Fibroblast of pulmonary artery (primary cell): ENCODE data around the gene SETBP1.

Experiments used
- DNase-seq: peaks from one replicate; pipeline ENCODE4 v3.0.0-alpha.2; 2010; ENCODE audit warnings: low read depth
- H3K4me3 ChIP-seq: replicated peaks from 2 replicates; pipeline ENCODE4 v1.5.1; 2011; ENCODE audit warnings: low read depth, mild to moderate bottlenecking, control low read depth, low read length, moderate library complexity
- TF ChIP-seq, protein P1 (sequence below): IDR thresholded peaks from 2 replicates; pipeline ENCODE4 v1.5.1; 2011; ENCODE audit warnings: mild to moderate bottlenecking, control low read depth, low read length, inconsistent platforms; ENCODE audit errors: missing control alignments

SETBP1 gene

DNA sequence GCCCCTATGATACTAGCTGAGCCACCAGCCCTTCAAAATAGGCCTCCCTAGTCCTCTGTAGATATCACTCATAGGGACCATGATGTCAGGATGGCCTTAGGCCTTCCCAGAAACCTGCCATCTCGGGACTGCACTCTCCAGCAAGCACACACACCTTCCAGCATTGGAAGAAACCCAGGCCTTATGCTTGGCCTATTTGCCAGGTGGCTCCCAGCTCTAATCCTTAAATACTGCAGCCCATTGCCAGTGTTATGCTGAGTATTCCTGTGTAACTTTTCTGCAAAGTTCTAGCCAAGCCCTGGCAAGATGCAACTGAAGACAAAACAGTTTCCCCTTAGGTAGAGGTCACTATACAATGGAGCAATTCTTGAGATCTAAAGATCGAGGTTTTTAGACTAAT lies 316.5 kb downstream of the SETBP1 start:
- no peak for DNase-seq
- no peak overlapping the region for H3K4me3 ChIP-seq
- TF ChIP-seq, protein P1, sequence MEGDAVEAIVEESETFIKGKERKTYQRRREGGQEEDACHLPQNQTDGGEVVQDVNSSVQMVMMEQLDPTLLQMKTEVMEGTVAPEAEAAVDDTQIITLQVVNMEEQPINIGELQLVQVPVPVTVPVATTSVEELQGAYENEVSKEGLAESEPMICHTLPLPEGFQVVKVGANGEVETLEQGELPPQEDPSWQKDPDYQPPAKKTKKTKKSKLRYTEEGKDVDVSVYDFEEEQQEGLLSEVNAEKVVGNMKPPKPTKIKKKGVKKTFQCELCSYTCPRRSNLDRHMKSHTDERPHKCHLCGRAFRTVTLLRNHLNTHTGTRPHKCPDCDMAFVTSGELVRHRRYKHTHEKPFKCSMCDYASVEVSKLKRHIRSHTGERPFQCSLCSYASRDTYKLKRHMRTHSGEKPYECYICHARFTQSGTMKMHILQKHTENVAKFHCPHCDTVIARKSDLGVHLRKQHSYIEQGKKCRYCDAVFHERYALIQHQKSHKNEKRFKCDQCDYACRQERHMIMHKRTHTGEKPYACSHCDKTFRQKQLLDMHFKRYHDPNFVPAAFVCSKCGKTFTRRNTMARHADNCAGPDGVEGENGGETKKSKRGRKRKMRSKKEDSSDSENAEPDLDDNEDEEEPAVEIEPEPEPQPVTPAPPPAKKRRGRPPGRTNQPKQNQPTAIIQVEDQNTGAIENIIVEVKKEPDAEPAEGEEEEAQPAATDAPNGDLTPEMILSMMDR, result no peak

DNA sequence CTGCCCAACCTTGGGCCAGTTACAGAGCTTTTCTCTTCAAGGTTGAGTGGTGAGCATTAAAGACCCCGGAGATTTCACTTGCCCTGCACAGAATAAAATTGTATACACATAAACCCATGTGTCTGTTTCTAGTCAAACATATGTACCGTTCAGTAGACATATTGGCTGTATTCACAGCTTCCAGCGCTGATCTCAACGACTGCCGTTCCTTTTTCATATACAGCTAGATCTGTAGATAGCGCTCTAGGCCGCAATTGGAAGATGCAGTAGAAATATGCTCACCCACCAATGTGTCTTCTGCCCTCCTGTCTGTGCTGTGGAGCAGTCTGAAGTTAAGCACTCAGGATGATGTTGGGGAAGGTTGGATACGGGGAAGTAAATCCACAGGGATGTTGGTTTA lies 317.7 kb downstream of the SETBP1 start:
- H3K4me3 ChIP-seq, result no peak overlapping the region
- no peak for DNase-seq
- TF ChIP-seq, protein P1, result no peak

DNA sequence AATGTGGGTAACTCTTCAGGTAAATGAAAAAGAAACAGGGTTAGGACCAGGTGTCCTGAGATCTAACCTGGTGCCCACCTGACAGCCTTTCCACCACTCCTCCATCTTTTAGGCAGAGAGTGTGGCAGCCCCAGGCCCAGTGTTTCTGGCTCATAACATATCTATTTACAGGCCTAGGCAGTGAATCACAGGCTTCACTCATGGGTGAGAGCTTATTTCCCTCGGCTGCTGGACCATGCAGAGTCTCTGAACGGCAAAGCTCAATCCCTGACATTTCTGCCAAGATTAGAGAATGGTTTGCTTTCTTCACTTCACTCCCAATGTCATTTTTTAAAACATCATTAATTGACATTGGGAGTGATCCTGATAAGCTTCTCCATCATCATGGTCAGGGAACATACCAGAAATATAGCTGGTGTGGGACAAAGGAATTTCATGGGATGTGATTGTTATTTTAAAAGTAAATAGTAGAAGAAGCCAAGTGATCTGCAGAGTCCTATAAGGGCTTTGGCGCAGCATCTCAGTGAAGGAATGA lies 323.9 kb downstream of the SETBP1 start:
- no peak overlapping the region for H3K4me3 ChIP-seq
- TF ChIP-seq, protein P1, result no peak
- DNase-seq, result no peak

DNA sequence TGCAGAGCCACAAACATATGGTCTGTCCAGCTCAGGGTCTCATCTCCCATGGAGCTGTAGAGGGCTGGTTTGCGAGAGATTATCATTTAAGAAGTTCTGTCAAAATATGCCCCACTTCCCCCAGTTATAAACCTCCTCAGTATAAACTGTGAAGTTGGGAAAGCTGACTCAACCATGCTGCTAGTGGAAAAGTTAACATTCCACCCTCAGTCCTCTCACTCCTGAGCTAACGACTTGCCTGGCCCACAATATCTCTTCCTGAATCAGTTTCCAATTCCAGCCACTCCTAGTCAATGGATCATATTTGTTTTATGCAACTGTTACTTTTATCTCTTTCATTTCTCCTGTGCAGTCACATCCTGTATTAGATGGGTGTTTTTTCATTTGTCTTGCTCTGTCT lies 326.2 kb downstream of the SETBP1 start:
- no peak overlapping the region for H3K4me3 ChIP-seq
- TF ChIP-seq, protein P1, result no peak
- DNase-seq, result no peak

DNA sequence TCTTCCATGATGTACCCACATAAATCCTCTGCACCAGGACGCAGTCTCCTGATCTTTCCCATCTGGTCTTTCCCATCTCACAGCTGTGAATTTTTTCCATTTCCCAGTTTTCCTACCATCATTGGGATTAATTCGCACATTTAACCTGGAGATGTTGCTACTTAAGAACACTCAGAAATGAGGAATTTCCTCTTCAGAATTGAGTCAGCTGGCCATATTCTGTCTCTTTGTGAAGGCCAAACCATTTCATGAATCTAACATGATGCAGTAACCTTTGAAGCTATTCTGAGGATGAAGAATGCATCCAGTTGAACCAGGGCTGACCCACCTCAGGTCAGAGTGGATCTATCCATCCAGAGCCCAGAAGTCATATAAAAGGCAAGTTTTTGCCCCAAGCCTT lies 326.8 kb downstream of the SETBP1 start:
- TF ChIP-seq, protein P1, result no peak
- no peak for DNase-seq
- H3K4me3 ChIP-seq, result no peak overlapping the region

DNA sequence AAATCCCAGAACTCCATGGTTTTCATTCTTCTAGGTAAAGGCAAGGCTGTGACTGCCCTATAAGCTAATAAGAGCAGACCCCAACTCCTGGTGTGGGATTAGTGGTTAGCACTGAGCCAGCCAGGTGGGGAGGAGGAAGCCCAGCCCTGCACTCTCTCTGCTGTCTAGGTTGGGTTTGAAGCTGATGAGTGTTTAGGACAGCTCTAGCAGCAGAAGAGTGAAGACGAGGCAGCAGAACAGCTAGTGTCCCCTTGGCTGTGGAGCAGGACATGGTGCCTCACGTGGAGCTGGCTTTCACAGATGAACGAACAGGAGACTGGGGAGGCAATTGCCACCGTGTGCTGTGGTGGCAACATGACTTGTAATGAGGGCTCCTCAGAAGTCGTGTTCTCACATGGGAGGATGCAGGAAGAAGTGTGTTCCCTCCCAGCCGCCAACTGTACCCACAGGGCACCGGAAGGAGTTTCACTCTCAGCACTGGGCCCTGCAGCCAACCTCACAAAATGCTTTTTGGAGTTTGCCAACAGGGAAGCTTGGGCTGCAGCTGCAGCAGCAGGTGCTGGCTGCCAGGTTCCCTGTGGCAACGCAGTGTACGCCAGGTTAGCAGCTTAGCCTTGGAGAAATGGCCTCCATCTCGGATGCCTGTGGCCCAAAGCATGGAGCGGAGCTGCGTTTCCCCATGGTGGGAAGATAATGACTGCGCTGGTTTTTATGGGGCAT lies 328.2 kb downstream of the SETBP1 start:
- TF ChIP-seq, protein P1, result no peak
- H3K4me3 ChIP-seq, result no peak overlapping the region
- DNase-seq, result no peak

DNA sequence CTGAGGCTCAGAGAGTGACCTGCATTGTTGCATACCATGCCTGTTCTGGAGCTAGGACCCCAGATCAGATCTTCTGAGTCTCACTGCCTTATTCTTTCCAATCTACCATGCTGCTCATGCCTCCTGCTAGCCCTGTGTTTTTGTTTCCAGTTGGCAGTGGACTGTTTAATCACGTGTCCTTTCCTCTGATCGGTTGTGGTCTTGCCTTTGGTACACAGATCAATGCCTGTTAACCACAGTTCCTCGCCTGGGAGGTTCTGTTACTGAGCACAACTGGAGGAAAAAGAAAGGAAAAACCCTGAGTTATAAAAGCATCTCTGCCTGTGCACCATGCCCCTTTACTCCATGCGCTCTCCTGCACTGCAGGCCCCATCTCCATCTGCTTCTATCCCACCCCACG lies 329.1 kb downstream of the SETBP1 start:
- DNase-seq, result no peak
- TF ChIP-seq, protein P1, result no peak
- no peak overlapping the region for H3K4me3 ChIP-seq
